GM12865 (cell line): ENCODE results near the gene AHR.

Source experiments
- DNase-seq: peaks from one replicate; pipeline ENCODE4 v3.0.0; 2010; ENCODE audit warnings: low read depth
- H3K4me3 ChIP-seq: 2 replicates; pipeline ENCODE4 v1.5.1; 2011; ENCODE audit warnings: mild to moderate bottlenecking, low read depth, low read length, control low read depth
- CTCF ChIP-seq: IDR thresholded peaks from 2 replicates; pipeline ENCODE4 v1.5.1; 2011; ENCODE audit warnings: low read length, control low read depth, low read depth, inconsistent platforms; ENCODE audit not compliant: insufficient read depth; ENCODE audit errors: missing control alignments

AHR gene

GRCh38 chr7:17367502-17367901 is 69.0 kb downstream of the AHR start:
- no peak for DNase-seq
- no peak for TF ChIP-seq CTCF
- H3K4me3 ChIP-seq: no peak overlapping the region

GRCh38 chr7:17368856-17369524 is 70.5 kb downstream of the AHR start:
- no peak for TF ChIP-seq CTCF
- H3K4me3 ChIP-seq: no peak overlapping the region
- no peak for DNase-seq

GRCh38 chr7:17369691-17370426 is 71.4 kb downstream of the AHR start:
- TF ChIP-seq CTCF: no peak
- no peak for DNase-seq

GRCh38 chr7:17370901-17371585 is 72.6 kb downstream of the AHR start:
- DNase-seq: no peak
- no peak for TF ChIP-seq CTCF
- H3K4me3 ChIP-seq: no peak overlapping the region

More at GRCh38 chr7:17369691-17370426, 71.4 kb downstream of the AHR start:
- no peak overlapping the region for H3K4me3 ChIP-seq

- no peak for TF ChIP-seq CTCF
- no peak for DNase-seq
- H3K4me3 ChIP-seq: no peak overlapping the region
Observed at GRCh38 chr7:17371671-17372524, 73.4 kb downstream of the AHR start.

- TF ChIP-seq CTCF: no peak
- no peak for DNase-seq
- H3K4me3 ChIP-seq: no peak overlapping the region
Observed at GRCh38 chr7:17374157-17374556, 75.7 kb downstream of the AHR start.
